GM12801 (cell line): ENCODE measurements around the gene SULF2.

Source experiments
- CTCF ChIP-seq: IDR thresholded peaks from one replicate; pipeline ENCODE4 v1.5.1; 2011; ENCODE audit warnings: control low read depth; ENCODE audit not compliant: insufficient read length; ENCODE audit errors: extremely low read depth

SULF2 gene

GRCh38 chr20:47748069-47748468 is 37.2 kb downstream of the SULF2 start:
- TF ChIP-seq CTCF, result no peak

- TF ChIP-seq CTCF, result no peak
Measured at GRCh38 chr20:47747669-47748031, 37.6 kb downstream of the SULF2 start.

- TF ChIP-seq CTCF, result no peak
Measured at GRCh38 chr20:47744803-47745202, 40.5 kb downstream of the SULF2 start.

- TF ChIP-seq CTCF, result no peak
Measured at GRCh38 chr20:47743671-47744070, 41.6 kb downstream of the SULF2 start.

- no peak for TF ChIP-seq CTCF
Measured at GRCh38 chr20:47741669-47742608, 43.3 kb downstream of the SULF2 start.

GRCh38 chr20:47740862-47741184 is 44.5 kb downstream of the SULF2 start:
- TF ChIP-seq CTCF, result no peak

GRCh38 chr20:47740121-47740861 is 45.0 kb downstream of the SULF2 start:
- TF ChIP-seq CTCF, result no peak
